GM12865 (cell line): Measurements from ENCODE around the gene MAPK8.
A peak's percentile ranks its signal among the peaks of the same experiment; 100 is the strongest.

Experiments
- DNase-seq: peaks from one replicate; pipeline ENCODE4 v3.0.0; 2010; ENCODE audit warnings: low read depth
- H3K4me3 ChIP-seq: 2 replicates; pipeline ENCODE4 v1.5.1; 2011; ENCODE audit warnings: mild to moderate bottlenecking, low read depth, low read length, control low read depth
- CTCF ChIP-seq: IDR thresholded peaks from 2 replicates; pipeline ENCODE4 v1.5.1; 2011; ENCODE audit warnings: low read length, control low read depth, low read depth, inconsistent platforms; ENCODE audit not compliant: insufficient read depth; ENCODE audit errors: missing control alignments

The MAPK8 gene

GRCh38 chr10:48314107-48314506 lies 7.6 kb downstream of the MAPK8 start:
- no peak for TF ChIP-seq CTCF
- no peak overlapping the region for H3K4me3 ChIP-seq
- DNase-seq: no peak

- no peak overlapping the region for H3K4me3 ChIP-seq
- DNase-seq: no peak
- TF ChIP-seq CTCF: no peak
These were observed 9.8 kb downstream of the MAPK8 start for GRCh38 chr10:48316236-48316635.

GRCh38 chr10:48317321-48317990 lies 11.0 kb downstream of the MAPK8 start:
- TF ChIP-seq CTCF: no peak
- no peak for DNase-seq
- H3K4me3 ChIP-seq: no peak overlapping the region

DNA sequence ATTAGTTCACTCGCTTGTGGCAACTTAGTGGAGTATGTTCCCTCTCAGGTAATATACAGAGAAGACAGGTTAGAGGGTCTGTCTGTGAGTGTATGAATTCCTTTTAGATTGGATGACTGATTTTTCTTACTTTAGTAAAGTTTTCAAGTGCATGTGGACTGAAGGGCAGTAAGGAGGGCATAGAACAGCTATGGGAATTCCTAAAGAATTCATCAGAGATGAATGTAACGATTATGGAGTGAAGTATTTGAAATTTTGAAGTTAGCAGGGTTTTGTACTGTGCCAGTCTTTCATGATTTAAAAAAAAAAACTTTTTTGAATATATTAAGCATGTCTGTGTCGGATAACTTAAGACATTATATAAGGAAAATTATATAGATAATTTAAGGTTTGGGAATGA lies 15.5 kb downstream of the MAPK8 start:
- DNase-seq: no peak
- no peak overlapping the region for H3K4me3 ChIP-seq
- TF ChIP-seq CTCF: no peak

- no peak for TF ChIP-seq CTCF
- H3K4me3 ChIP-seq: no peak overlapping the region
- DNase-seq: no peak
These were observed 18.1 kb downstream of the MAPK8 start for GRCh38 chr10:48324580-48324979.

GRCh38 chr10:48330269-48330668 lies 23.8 kb downstream of the MAPK8 start:
- no peak overlapping the region for H3K4me3 ChIP-seq
- DNase-seq: no peak
- TF ChIP-seq CTCF: no peak

DNA sequence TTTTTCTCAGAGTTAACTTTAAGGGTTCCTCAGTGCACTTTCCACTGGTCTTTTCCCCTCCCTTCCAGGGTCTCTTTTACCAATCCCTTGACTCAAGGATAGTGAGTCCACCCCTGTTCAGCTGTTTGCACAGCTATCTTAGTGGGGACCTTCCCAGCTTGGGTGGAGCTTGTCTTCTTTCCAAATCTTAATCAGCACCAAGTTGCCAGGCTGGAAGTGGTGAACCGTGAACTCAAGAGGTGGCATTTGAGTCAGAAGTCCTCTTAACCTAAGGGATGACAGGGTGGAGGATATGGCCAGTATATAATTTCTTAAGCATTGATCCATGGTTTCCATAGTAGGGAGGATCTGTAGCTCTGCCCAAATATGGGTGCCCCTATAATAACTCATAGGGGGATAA lies 25.0 kb downstream of the MAPK8 start:
- no peak overlapping the region for H3K4me3 ChIP-seq
- DNase-seq: peak; percentile 37

More for the DNA sequence above, 25.0 kb downstream of the MAPK8 start:
- TF ChIP-seq CTCF: no peak
